HepG2 (cell line): ENCODE measurements around the gene LEP.

Experiments used
- DR1 ChIP-seq: sonication (generic); formaldehyde crosslinking; IDR thresholded peaks from 2 replicates; pipeline ENCODE4 v1.8.0; 2021; ENCODE audit warnings: mild to moderate bottlenecking, missing genetic modification reagents, inconsistent platforms
- ETV6 ChIP-seq: sonication (generic); formaldehyde crosslinking; conservative IDR thresholded peaks from 2 replicates; pipeline ENCODE4 v1.4.0; 2020; ENCODE audit warnings: missing genetic modification reagents
- EZH2 ChIP-seq: conservative IDR thresholded peaks from 2 replicates; pipeline ENCODE4 v1.6.1; 2012; ENCODE audit warnings: mild to moderate bottlenecking, low read depth, low read length, moderate library complexity
- NR3C1 ChIP-seq: sonication (generic); formaldehyde crosslinking; IDR thresholded peaks from 2 replicates; pipeline ENCODE4 v1.4.0; 2020; ENCODE audit warnings: missing genetic modification reagents
- POLR2AphosphoS5 ChIP-seq: IDR thresholded peaks from 2 replicates; pipeline ENCODE4 v1.6.1; 2012; ENCODE audit warnings: low read depth, low read length
- RFX5 ChIP-seq: IDR thresholded peaks from 2 replicates; pipeline ENCODE4 v1.6.1; 2011; ENCODE audit warnings: low read depth, low read length, improper control_type of control experiment
- RXRA ChIP-seq: sonication (generic); formaldehyde crosslinking; IDR thresholded peaks from 2 replicates; pipeline ENCODE4 v1.5.1; 2020; ENCODE audit warnings: missing genetic modification reagents
- SRSF1 ChIP-seq: fragments of 200-400 bp; formaldehyde crosslinking; optimal IDR thresholded peaks from 2 replicates; pipeline ENCODE3; 2017; ENCODE audit warnings: mild to moderate bottlenecking, low read depth, low read length, moderate library complexity
- TIGD3 ChIP-seq: sonication (generic); formaldehyde crosslinking; IDR thresholded peaks from 2 replicates; pipeline ENCODE4 v1.5.1; 2020; ENCODE audit warnings: mild to moderate bottlenecking, missing genetic modification reagents, borderline replicate concordance
- XBP1 ChIP-seq: sonication (generic); formaldehyde crosslinking; IDR thresholded peaks from 2 replicates; pipeline ENCODE4 v1.5.0; 2020; ENCODE audit warnings: missing genetic modification reagents
- ZNF883 ChIP-seq: sonication (generic); formaldehyde crosslinking; IDR thresholded peaks from 2 replicates; pipeline ENCODE4 v1.5.1; 2020; ENCODE audit warnings: mild to moderate bottlenecking, missing genetic modification reagents; ENCODE audit errors: not compliant biosample characterization
- TF ChIP-seq, protein P1 (sequence below): sonication (generic); formaldehyde crosslinking; IDR thresholded peaks from 2 replicates; pipeline ENCODE4 v1.4.0; 2020; ENCODE audit warnings: missing genetic modification reagents, low read depth, mild to moderate bottlenecking, borderline replicate concordance
- TF ChIP-seq, protein P2 (sequence below): sonication (generic); formaldehyde crosslinking; IDR thresholded peaks from 2 replicates; pipeline ENCODE4 v1.4.0; 2020; ENCODE audit warnings: missing genetic modification reagents

DNA sequence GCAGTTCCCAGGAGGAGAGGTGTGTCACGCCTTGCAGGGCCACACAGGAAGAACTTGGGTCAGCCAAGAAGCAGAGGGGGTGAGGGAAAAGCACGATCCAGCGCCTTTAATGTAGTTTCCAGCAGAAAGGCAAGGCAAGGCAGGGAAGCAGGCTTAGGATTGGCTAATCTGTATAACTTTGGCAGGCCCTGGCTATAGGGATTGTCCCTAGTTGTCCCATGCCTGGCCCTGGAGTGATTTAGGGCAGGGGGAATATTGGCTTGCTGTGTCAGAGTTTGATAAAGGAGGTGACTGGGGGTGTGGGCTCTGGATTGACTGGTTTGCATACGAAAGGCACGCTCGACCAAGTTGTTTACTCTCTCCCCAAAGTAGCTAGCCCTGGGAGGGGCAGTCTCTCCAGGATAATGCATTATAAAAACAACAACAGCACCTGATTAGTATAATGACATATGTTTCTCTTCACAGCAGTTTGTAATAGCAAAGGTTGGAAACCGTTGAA, 58.1 kb downstream of the LEP start:
- TF ChIP-seq TIGD3 (CRISPR knock-in tag) (no peak), SRSF1 (no peak), DR1 (no peak), EZH2 (no peak), POLR2AphosphoS5 (no peak), RXRA (CRISPR knock-in tag) (no peak), XBP1 (no peak), RFX5 (no peak), ZNF883 (no peak), NR3C1 (no peak), ETV6 (no peak)
- TF ChIP-seq, protein P1, sequence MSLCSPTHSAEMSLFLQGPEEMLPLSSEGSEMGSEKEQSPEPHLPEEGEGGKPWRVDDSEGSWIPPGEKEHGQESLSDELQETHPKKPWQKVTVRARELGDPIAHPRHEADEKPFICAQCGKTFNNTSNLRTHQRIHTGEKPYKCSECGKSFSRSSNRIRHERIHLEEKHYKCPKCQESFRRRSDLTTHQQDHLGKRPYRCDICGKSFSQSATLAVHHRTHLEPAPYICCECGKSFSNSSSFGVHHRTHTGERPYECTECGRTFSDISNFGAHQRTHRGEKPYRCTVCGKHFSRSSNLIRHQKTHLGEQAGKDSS (CRISPR knock-in tag): no peak
- TF ChIP-seq, protein P2, sequence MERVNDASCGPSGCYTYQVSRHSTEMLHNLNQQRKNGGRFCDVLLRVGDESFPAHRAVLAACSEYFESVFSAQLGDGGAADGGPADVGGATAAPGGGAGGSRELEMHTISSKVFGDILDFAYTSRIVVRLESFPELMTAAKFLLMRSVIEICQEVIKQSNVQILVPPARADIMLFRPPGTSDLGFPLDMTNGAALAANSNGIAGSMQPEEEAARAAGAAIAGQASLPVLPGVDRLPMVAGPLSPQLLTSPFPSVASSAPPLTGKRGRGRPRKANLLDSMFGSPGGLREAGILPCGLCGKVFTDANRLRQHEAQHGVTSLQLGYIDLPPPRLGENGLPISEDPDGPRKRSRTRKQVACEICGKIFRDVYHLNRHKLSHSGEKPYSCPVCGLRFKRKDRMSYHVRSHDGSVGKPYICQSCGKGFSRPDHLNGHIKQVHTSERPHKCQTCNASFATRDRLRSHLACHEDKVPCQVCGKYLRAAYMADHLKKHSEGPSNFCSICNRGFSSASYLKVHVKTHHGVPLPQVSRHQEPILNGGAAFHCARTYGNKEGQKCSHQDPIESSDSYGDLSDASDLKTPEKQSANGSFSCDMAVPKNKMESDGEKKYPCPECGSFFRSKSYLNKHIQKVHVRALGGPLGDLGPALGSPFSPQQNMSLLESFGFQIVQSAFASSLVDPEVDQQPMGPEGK (CRISPR knock-in tag): no peak
